Measurements from ENCODE around the gene SSPN. TPM values are rescaled to one million over a fixed set of nuclear protein-coding genes. Genes with fewer than 3 reads are reported as not detected.

Gene SSPN
- total RNA-seq, 1 donor from 2014 or later, result not detected

GRCh38 chr12:26293612-26294011, 98.2 kb downstream of the SSPN start:
- H3K9me3 Mint-ChIP-seq, result no peaks in the 10 kb centered on the region
- intact Hi-C loops (cut with micrococcal nuclease), result no loop called here
- no peak overlapping the region for H3K4me3 Mint-ChIP-seq
- H3K36me3 Mint-ChIP-seq (ENCODE audit: low read depth), result no peaks in the 10 kb centered on the region
- no peak overlapping the region for H3K27ac Mint-ChIP-seq
- peaks cover 7% of the 10 kb centered on the region for H3K27me3 Mint-ChIP-seq (ENCODE audit: insufficient read depth)
- peaks cover 12% of the 10 kb centered on the region for H3K4me1 Mint-ChIP-seq (ENCODE audit: low read depth)
- no peak for DNase-seq (ENCODE audit: low spot score)

GRCh38 chr12:26295001-26295400, 99.6 kb downstream of the SSPN start:
- intact Hi-C loops (cut with micrococcal nuclease), result no loop called here
- Mint-ChIP-seq H3K36me3 (ENCODE audit: low read depth) (no peaks in the 10 kb centered on the region), H3K27me3 (ENCODE audit: insufficient read depth) (peaks cover 3% of the 10 kb centered on the region), H3K4me1 (ENCODE audit: low read depth) (peaks cover 24% of the 10 kb centered on the region), H3K4me3 (no peak overlapping the region), H3K9me3 (no peaks in the 10 kb centered on the region), H3K27ac (no peak overlapping the region)
- DNase-seq (ENCODE audit: low spot score), result no peak

- intact Hi-C loops (cut with micrococcal nuclease), result no loop called here
- H3K4me1 Mint-ChIP-seq (ENCODE audit: low read depth), result peaks cover 24% of the 10 kb centered on the region
- no peaks in the 10 kb centered on the region for H3K9me3 Mint-ChIP-seq
- H3K4me3 Mint-ChIP-seq, result no peak overlapping the region
- H3K27me3 Mint-ChIP-seq (ENCODE audit: insufficient read depth), result peaks cover 9% of the 10 kb centered on the region
- no peaks in the 10 kb centered on the region for H3K36me3 Mint-ChIP-seq (ENCODE audit: low read depth)
- DNase-seq (ENCODE audit: low spot score), result no peak
- H3K27ac Mint-ChIP-seq, result no peak overlapping the region
Measured at GRCh38 chr12:26297396-26298070, 102.2 kb downstream of the SSPN start.

GRCh38 chr12:26298785-26299621, 103.6 kb downstream of the SSPN start:
- Mint-ChIP-seq H3K4me1 (ENCODE audit: low read depth) (peaks cover 24% of the 10 kb centered on the region), H3K4me3 (peak overlapping the region; percentile 17), H3K36me3 (ENCODE audit: low read depth) (no peaks in the 10 kb centered on the region), H3K9me3 (no peaks in the 10 kb centered on the region), H3K27ac (no peak overlapping the region), H3K27me3 (ENCODE audit: insufficient read depth) (peaks cover 14% of the 10 kb centered on the region)
- DNase-seq (ENCODE audit: low spot score), result peak; percentile 3
- intact Hi-C loops (cut with micrococcal nuclease), result loop anchor here (1.0 kb wide), 1 partner anchor 25 kb away; no protein-coding TSS in a partner anchor

GRCh38 chr12:26299751-26300150, 104.4 kb downstream of the SSPN start:
- H3K4me1 Mint-ChIP-seq (ENCODE audit: low read depth), result peaks cover 24% of the 10 kb centered on the region
- intact Hi-C loops (cut with micrococcal nuclease), result loop anchor here (1.0 kb wide), 1 partner anchor 25 kb away; no protein-coding TSS in a partner anchor
- peaks cover 14% of the 10 kb centered on the region for H3K27me3 Mint-ChIP-seq (ENCODE audit: insufficient read depth)
- H3K27ac Mint-ChIP-seq, result no peak overlapping the region
- no peak for DNase-seq (ENCODE audit: low spot score)
- H3K9me3 Mint-ChIP-seq, result no peaks in the 10 kb centered on the region
- no peaks in the 10 kb centered on the region for H3K36me3 Mint-ChIP-seq (ENCODE audit: low read depth)
- H3K4me3 Mint-ChIP-seq, result no peak overlapping the region

Other genes starting within 250 kb of the SSPN start
- 0.12 and 0.13 TPM in 2 replicates for gene RASSF8, start 236.9 kb upstream of the SSPN start, total RNA-seq
- not detected in 2 replicates for gene BHLHE41, start 70.5 kb upstream of the SSPN start, total RNA-seq

All from activated T-helper 1 cell treated with anti-CD3 and anti-CD28 coated beads, Interleukin-12 subunit alpha, Interleukin-12 subunit beta, Interleukin-2, Interleukin-4 antibody, amounts not matched to agents 30 ng/mL and 10 ng/mL and 1 ng/mL, durations not matched to agents 14 hours and 24 hours and 36 hours (primary cell).